Activated gamma-delta T cell treated with Interleukin-2 at 50 U/mL for 16 hours (primary cell): ENCODE measurements around the gene CCL28.
"Not testable (repeated sequence)": the region's sequence is repeated elsewhere in the genome, so short reads cannot be mapped to it uniquely, and the experiment has no call there.

Source experiments
- DNase-seq: peaks from one replicate; pipeline ENCODE4 v3.0.0-alpha.2; 2020

Gene CCL28

GRCh38 chr5:43409809-43410271 is 2.4 kb downstream of the CCL28 start:
- no peak for DNase-seq

- not testable (repeated sequence) for DNase-seq
Measured at GRCh38 chr5:43402524-43403066, 9.6 kb downstream of the CCL28 start.

DNA sequence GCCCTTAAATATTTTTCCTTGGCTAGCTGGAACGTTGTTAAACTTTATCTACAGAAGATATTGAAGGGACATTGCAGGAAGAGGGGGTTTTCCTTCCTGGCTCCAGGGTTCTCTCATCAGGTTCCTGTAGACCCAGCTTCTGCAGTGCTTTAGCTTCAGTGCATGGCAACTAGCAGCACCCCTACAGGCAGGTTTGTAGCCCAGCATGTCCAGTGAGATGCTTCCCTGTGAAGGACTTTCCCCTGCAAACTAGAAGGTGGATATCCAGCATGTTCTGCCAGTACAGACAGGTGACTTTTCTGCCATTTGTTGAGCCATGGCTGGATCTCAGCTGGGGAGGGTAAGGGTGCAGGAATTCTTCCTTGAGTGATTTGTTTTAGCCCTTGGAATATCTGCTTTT is 10.4 kb downstream of the CCL28 start:
- DNase-seq = no peak

- DNase-seq = no peak
Measured at GRCh38 chr5:43400082-43400481, 12.1 kb downstream of the CCL28 start.

DNA sequence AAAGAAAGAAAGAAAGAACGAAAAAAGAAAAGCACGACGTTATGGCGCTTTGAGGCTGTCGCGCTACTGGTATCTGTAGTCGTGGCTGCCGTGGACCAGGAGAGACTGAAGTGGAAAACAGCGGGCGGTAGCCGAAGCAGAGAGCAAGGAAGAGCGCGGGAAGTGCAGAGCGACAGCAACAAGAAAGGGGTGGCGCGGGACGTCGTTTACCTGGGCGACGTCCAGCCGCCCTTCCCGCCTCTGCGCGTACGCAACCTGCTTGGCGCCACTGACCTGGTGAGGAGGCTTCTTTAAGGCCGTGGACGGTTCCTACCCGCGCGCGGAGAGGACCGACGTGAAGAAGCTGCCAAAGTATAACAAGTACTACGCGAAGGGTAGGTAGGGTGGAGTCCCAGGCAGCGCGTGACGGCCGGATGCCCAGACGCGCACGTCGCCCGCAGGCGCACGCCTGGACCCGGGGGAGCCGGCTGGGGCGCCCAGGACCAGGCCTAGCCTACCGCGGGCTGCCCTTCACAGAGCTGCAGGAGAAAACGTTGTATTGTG is 15.4 kb downstream of the CCL28 start:
- peak; percentile 59 for DNase-seq

- no peak for DNase-seq
Measured at GRCh38 chr5:43390471-43390870, 21.7 kb downstream of the CCL28 start.

DNA sequence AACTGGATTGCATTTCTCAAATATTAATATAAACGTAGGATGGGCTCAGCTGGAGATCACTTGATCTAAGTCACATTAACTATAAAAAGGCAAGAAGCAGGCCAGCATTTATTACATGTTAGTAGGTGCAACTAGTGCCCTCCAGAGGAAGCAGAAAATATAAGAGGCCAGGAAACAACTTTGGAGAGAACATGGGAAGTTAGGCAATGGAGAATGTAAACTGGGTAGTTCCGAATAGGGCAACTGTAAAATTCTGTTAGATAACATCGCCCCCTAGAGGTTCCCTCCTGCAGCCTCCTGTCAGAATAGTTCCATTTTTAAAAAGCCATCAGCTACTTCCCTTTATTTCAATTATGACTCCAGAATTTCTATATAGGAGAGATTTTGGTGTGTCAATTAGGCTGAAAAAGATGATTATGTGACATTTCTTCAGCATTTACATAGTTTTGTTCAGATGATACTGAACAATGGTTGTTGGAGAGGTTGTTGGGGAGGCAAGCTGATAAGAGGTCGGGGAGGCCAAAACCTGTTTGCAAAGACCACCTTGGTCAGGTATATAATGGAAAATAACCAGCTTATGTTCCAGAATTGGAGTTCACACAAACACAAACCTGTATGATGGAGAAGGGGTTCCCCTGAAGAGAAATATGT is 22.4 kb downstream of the CCL28 start:
- peak; percentile 37 for DNase-seq

- no peak for DNase-seq
Measured at GRCh38 chr5:43386960-43387362, 25.2 kb downstream of the CCL28 start.

GRCh38 chr5:43376496-43377140 is 35.6 kb downstream of the CCL28 start:
- no peak for DNase-seq

DNA sequence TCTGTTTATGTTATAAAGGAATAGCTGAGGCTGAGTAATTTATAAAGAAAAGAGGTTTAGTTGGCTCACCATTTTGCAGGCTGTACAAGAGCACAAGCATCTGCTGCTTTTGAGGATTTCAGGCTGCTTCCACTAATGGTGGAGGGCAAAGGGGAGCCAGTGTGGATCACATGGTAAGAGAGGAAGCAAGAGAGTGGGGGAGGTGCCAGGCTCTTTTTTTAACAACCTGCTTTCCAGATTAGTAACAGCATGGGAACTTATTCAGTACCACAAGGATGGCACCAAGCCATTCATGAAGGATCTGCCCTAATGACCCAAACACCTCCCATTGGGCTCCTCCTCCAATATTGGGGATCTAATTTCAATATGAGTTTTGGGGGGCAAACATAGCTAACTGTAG is 40.4 kb downstream of the CCL28 start:
- no peak for DNase-seq

GRCh38 chr5:43370352-43370751 is 41.8 kb downstream of the CCL28 start:
- no peak for DNase-seq

DNA sequence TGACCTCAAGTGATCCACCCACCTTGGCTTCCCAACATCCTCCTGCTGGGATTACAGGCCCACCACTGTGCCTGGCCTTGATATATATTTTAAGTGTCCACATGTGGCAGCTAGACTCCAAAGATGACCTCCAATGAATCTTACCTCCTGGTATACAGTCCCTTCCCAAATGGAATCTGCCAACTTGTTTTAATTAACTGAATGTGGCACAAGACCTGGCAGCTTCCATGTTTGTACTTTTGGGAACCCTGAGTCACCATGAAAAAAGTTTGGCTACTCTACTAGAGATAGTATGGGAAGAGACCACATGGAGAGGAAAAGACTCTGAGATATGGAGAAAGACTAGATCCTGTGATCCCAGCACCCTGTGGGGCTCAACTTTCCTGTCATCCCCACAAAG is 42.5 kb downstream of the CCL28 start:
- DNase-seq = no peak

- DNase-seq = no peak
Measured at GRCh38 chr5:43367909-43368669, 44.1 kb downstream of the CCL28 start.

DNA sequence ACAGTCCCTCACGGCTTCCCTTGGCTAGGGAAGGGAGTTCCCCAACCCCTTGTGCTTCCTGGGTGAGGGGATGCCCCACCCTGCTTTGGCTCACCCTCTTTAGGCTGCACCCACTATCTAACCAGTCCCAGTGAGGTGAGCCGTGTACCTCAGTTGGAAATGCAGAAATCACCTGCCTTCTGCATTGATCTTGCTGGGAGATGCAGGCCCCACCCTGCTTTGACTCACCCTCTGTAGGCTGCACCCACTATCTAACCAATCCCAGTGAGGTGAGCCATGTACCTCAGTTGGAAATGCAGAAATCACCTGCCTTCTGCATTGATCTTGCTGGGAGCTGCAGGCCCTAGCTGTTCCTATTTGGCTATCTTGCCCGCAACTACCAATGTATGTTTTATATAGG is 44.7 kb downstream of the CCL28 start:
- DNase-seq = no peak

DNA sequence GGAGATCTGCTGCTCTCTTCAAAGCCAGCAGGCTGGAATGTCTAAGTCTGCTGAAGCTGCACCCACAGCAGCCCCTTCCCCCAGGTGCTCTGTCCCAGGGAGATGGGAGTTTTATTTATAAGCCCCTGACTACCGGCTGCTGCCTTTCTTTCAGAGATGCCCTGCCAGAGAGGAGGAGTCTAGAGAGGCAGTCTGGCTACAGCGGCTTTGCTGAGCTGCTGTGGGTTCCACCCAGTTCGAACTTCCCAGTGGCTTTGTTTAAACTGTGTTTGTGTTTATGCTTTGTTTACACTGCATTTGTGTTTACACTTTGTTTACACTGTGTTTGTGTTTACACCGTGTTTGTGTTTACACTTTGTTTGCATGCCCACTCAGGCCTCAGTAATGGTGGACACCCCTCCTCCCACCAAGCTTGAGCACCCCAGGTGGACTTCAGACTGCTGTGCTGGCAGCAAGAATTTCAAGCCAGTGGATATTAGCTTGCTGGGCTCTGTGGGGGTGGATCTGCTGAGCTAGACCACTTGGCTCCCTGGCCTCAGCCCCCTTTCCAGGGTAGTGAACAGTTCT is 45.4 kb downstream of the CCL28 start:
- not testable (repeated sequence) for DNase-seq

- DNase-seq = not testable (repeated sequence)
Measured at GRCh38 chr5:43365155-43365554, 47.0 kb downstream of the CCL28 start.

GRCh38 chr5:43363445-43364152 is 48.6 kb downstream of the CCL28 start:
- DNase-seq = no peak

- no peak for DNase-seq
Measured at GRCh38 chr5:43362725-43363435, 49.3 kb downstream of the CCL28 start.

GRCh38 chr5:43358726-43359125 is 53.5 kb downstream of the CCL28 start:
- no peak for DNase-seq

- DNase-seq = no peak
Measured at GRCh38 chr5:43358301-43358700, 53.9 kb downstream of the CCL28 start.

- no peak for DNase-seq
Measured at GRCh38 chr5:43357878-43358281, 54.3 kb downstream of the CCL28 start.

GRCh38 chr5:43357067-43357466 is 55.1 kb downstream of the CCL28 start:
- DNase-seq = no peak
